WTC11 (cell line): ENCODE measurements around the gene MAP7D3. TPM values are rescaled to one million over a fixed set of nuclear protein-coding genes. Genes with fewer than 3 reads are reported as not detected.

Experiments
- ATAC-seq: fragments of 200-7000 bp; cut with Tn5 transposase; 2 replicates; pipeline ENCODE4 v1.10.0; 2021; ENCODE audit warnings: mild to moderate bottlenecking, moderate library complexity
- CTCF ChIA-PET: fragments of 300-600 bp; sonication (Branson Sonifier 250); formaldehyde crosslinking; loops from one replicate; lab custom pipeline; 2021; ENCODE audit warnings: antibody characterized with exemption; lab: Charles Lee
- POLR2A ChIA-PET: fragments of 350-600 bp; sonication (Branson Sonifier 250); formaldehyde crosslinking; loops from one replicate; lab custom pipeline; 2021; ENCODE audit warnings: antibody characterized with exemption; lab: Charles Lee
- DNase-seq: peaks from one replicate; pipeline ENCODE4 v3.0.0; 2021; ENCODE audit warnings: low spot score
- H3K27ac Mint-ChIP-seq: 2 replicates; pipeline ENCODE4 v1.8.0; 2021; ENCODE audit warnings: mixed read lengths
- H3K27me3 Mint-ChIP-seq: 2 replicates; pipeline ENCODE4 v1.8.0; 2021; ENCODE audit warnings: low read depth, mild to moderate bottlenecking, moderate library complexity, mixed read lengths
- H3K36me3 Mint-ChIP-seq: 2 replicates; pipeline ENCODE4 v1.8.0; 2021; ENCODE audit warnings: mixed read lengths
- H3K4me1 Mint-ChIP-seq: 2 replicates; pipeline ENCODE4 v1.8.0; 2022; ENCODE audit warnings: mixed read lengths
- H3K4me3 Mint-ChIP-seq: 2 replicates; pipeline ENCODE4 v1.8.0; 2021; ENCODE audit warnings: mild to moderate bottlenecking, moderate library complexity, mixed read lengths
- H3K9me3 Mint-ChIP-seq: 2 replicates; pipeline ENCODE4 v1.8.0; 2021; ENCODE audit warnings: mixed read lengths
- ATF3 ChIP-seq: sonication (generic); formaldehyde crosslinking; conservative IDR thresholded peaks from 2 replicates; pipeline ENCODE4 v1.8.1; 2022; ENCODE audit warnings: mild to moderate bottlenecking, missing genetic modification reagents
- CDX4 ChIP-seq: fragments of 250-450 bp; sonication (Bioruptor Pico); IDR thresholded peaks from 2 replicates; pipeline ENCODE4 v1.9.0; 2021; ENCODE audit warnings: moderate library complexity, mild to moderate bottlenecking, inconsistent platforms, borderline replicate concordance
- EMX1 ChIP-seq: fragments of 250-450 bp; sonication (Bioruptor Pico); IDR thresholded peaks from 2 replicates; pipeline ENCODE4 v1.8.0; 2021; ENCODE audit warnings: mild to moderate bottlenecking
- HMGXB4 ChIP-seq: sonication (generic); formaldehyde crosslinking; IDR thresholded peaks from 2 replicates; pipeline ENCODE4 v1.8.1; 2023; ENCODE audit warnings: mild to moderate bottlenecking, moderate library complexity, missing genetic modification reagents
- IRF2 ChIP-seq: sonication (generic); formaldehyde crosslinking; IDR thresholded peaks from 2 replicates; pipeline ENCODE4 v1.8.0; 2022; ENCODE audit warnings: low read depth, missing genetic modification reagents, borderline replicate concordance
- JAZF1 ChIP-seq: fragments of 250-450 bp; sonication (Bioruptor Pico); IDR thresholded peaks from 2 replicates; pipeline ENCODE4 v1.9.0; 2021; ENCODE audit warnings: moderate library complexity, mild to moderate bottlenecking, inconsistent platforms
- MXD4 ChIP-seq: fragments of 250-450 bp; sonication (Bioruptor Pico); IDR thresholded peaks from 2 replicates; pipeline ENCODE4 v1.8.0; 2021; ENCODE audit warnings: mild to moderate bottlenecking, moderate library complexity, borderline replicate concordance
- MYBL2 ChIP-seq: sonication (generic); formaldehyde crosslinking; IDR thresholded peaks from 2 replicates; pipeline ENCODE4 v1.8.1; 2023; ENCODE audit warnings: mild to moderate bottlenecking, moderate library complexity, missing genetic modification reagents
- NFE2L1 ChIP-seq: sonication (generic); formaldehyde crosslinking; IDR thresholded peaks from 2 replicates; pipeline ENCODE4 v1.8.1; 2023; ENCODE audit warnings: missing genetic modification reagents
- NR1H2 ChIP-seq: sonication (generic); formaldehyde crosslinking; IDR thresholded peaks from 2 replicates; pipeline ENCODE4 v1.9.0; 2021; ENCODE audit warnings: mild to moderate bottlenecking, moderate library complexity, missing genetic modification reagents
- PRDM15 ChIP-seq: sonication (generic); formaldehyde crosslinking; IDR thresholded peaks from 2 replicates; pipeline ENCODE4 v1.8.0; 2022; ENCODE audit warnings: missing genetic modification reagents
- PREB ChIP-seq: sonication (generic); formaldehyde crosslinking; IDR thresholded peaks from 2 replicates; pipeline ENCODE4 v1.8.1; 2022; ENCODE audit warnings: mild to moderate bottlenecking, missing genetic modification reagents, moderate library complexity, borderline replicate concordance
- RORB ChIP-seq: fragments of 250-450 bp; sonication (Bioruptor Pico); IDR thresholded peaks from 2 replicates; pipeline ENCODE4 v1.9.0; 2021; ENCODE audit warnings: mild to moderate bottlenecking
- SP1 ChIP-seq: sonication (generic); formaldehyde crosslinking; conservative IDR thresholded peaks from 2 replicates; pipeline ENCODE4 v1.8.1; 2022; ENCODE audit warnings: missing genetic modification reagents
- STAT6 ChIP-seq: sonication (generic); formaldehyde crosslinking; conservative IDR thresholded peaks from 2 replicates; pipeline ENCODE4 v1.8.1; 2023; ENCODE audit warnings: mild to moderate bottlenecking, low read depth, missing genetic modification reagents, moderate library complexity
- TCF7 ChIP-seq: sonication (generic); formaldehyde crosslinking; IDR thresholded peaks from 2 replicates; pipeline ENCODE4 v1.8.0; 2022; ENCODE audit warnings: mild to moderate bottlenecking, low read depth, missing genetic modification reagents, moderate library complexity
- ZMAT4 ChIP-seq: fragments of 250-450 bp; sonication (Bioruptor Pico); IDR thresholded peaks from 2 replicates; pipeline ENCODE4 v1.9.0; 2021; ENCODE audit warnings: mild to moderate bottlenecking
- ZNF121 ChIP-seq: sonication (generic); formaldehyde crosslinking; IDR thresholded peaks from 2 replicates; pipeline ENCODE4 v1.8.0; 2023; ENCODE audit warnings: missing genetic modification reagents
- ZSCAN18 ChIP-seq: fragments of 250-450 bp; sonication (Bioruptor Pico); IDR thresholded peaks from 2 replicates; pipeline ENCODE4 v2.1.2; 2022; ENCODE audit warnings: mild to moderate bottlenecking, moderate library complexity
- total RNA-seq: library from RNA; stranded (reverse); gene quantifications from 3 replicates; pipeline ENCODE4 v1.2.3, GENCODE V29; 2021

The MAP7D3 gene
- total RNA-seq, 1 experiment from 2014 or later: 12.3 TPM

- no peaks in the 10 kb centered on the region for H3K36me3 Mint-ChIP-seq
- H3K4me1 Mint-ChIP-seq: no peaks in the 10 kb centered on the region
- DNase-seq: no peak
- TF ChIP-seq MYBL2: no peak
- TF ChIP-seq, all 79 proteins: peak for 0
- no peaks in the 10 kb centered on the region for H3K9me3 Mint-ChIP-seq
- H3K27me3 Mint-ChIP-seq: no peaks in the 10 kb centered on the region
- POLR2A ChIA-PET: no interaction called here
- ATAC-seq: no peak
- H3K27ac Mint-ChIP-seq: no peak overlapping the region
- H3K4me3 Mint-ChIP-seq: no peak overlapping the region
- CTCF ChIA-PET: no interaction called here
Measured at GRCh38 chrX:136185401-136186022, 65.7 kb downstream of the MAP7D3 start.

- ChIA-PET POLR2A (no interaction called here), CTCF (no interaction called here)
- Mint-ChIP-seq H3K27me3 (no peaks in the 10 kb centered on the region), H3K9me3 (no peaks in the 10 kb centered on the region), H3K27ac (no peak overlapping the region), H3K4me3 (no peak overlapping the region), H3K4me1 (no peaks in the 10 kb centered on the region)
- ATAC-seq (no peak), DNase-seq (no peak)
- TF ChIP-seq TCF7 (CRISPR knock-in tag) (no peak), IRF2 (no peak), NFE2L1 (CRISPR knock-in tag) (no peak), JAZF1 (CRISPR knock-in tag) (no peak), STAT6 (CRISPR knock-in tag) (no peak), MXD4 (CRISPR knock-in tag) (no peak), ZMAT4 (no peak), ZSCAN18 (CRISPR knock-in tag) (no peak), PREB (no peak), PRDM15 (CRISPR knock-in tag) (no peak), HMGXB4 (CRISPR knock-in tag) (no peak), NR1H2 (no peak), RORB (CRISPR knock-in tag) (no peak), ZNF121 (CRISPR knock-in tag) (no peak), EMX1 (CRISPR knock-in tag) (no peak), SP1 (CRISPR knock-in tag) (no peak), ATF3 (CRISPR knock-in tag) (no peak), CDX4 (CRISPR knock-in tag) (no peak)
- TF ChIP-seq, all 79 proteins: peak for 0
- H3K36me3 Mint-ChIP-seq: no peaks in the 10 kb centered on the region
Measured at GRCh38 chrX:136183917-136184316, 67.3 kb downstream of the MAP7D3 start.
